Measurements from ENCODE around the gene REPIN1. TPM values are rescaled to one million over a fixed set of nuclear protein-coding genes. Genes with fewer than 3 reads are reported as not detected.

REPIN1 gene
- total RNA-seq, 1 experiment from 2014 or later: 174 TPM

- no peaks in the 10 kb centered on the region for H4K20me1 ChIP-seq (ENCODE audit: insufficient read depth)
- BruUV-seq (replicated peaks): no TSS peak
- TF ChIP-seq CTCF (conservative IDR thresholded peaks at IDR 0.05) (no peak), EZH2 (IDR thresholded peaks at IDR 0.05; ENCODE audit: low read depth) (no peak)
- no peaks in the 10 kb centered on the region for H3K79me2 ChIP-seq (ENCODE audit: low read depth)
- H3K36me3 ChIP-seq (ENCODE audit: low read depth): no peaks in the 10 kb centered on the region
- H3K4me2 ChIP-seq: no peak overlapping the region
- no peak overlapping the region for H3K27ac ChIP-seq
- DNase-seq: no peak
- ChIA-PET POLR2A (ENCODE audit: unreplicated experiment) (no interaction called here), CTCF (no interaction called here)
- no peaks in the 10 kb centered on the region for H3K27me3 ChIP-seq (ENCODE audit: insufficient read depth, low read depth)
- H3K4me3 ChIP-seq: no peak overlapping the region
- peaks cover 13% of the 10 kb centered on the region for H3K4me1 ChIP-seq (replicated peaks; ENCODE audit: insufficient read depth)
- no peak overlapping the region for H2AFZ ChIP-seq
- no peaks in the 10 kb centered on the region for H3K9me3 ChIP-seq (ENCODE audit: insufficient read depth, low read depth)
- no peaks in the 10 kb centered on the region for H3K9me2 ChIP-seq (ENCODE audit: insufficient read depth)
- peaks cover 8% of the 10 kb centered on the region for H3F3A ChIP-seq (ENCODE audit: insufficient read depth, low read depth)
- intact Hi-C loops (cut with micrococcal nuclease; ENCODE audit: unreplicated experiment): no loop called here
Observed at GRCh38 chr7:150361402-150361801, 7.2 kb upstream of the REPIN1 start.

GRCh38 chr7:150361807-150362621 lies 6.6 kb upstream of the REPIN1 start:
- no peaks in the 10 kb centered on the region for H3K79me2 ChIP-seq (ENCODE audit: low read depth)
- no peak for DNase-seq
- H3K4me2 ChIP-seq: no peak overlapping the region
- ChIA-PET CTCF (interaction anchor here (0.5 kb wide), 1 partner anchor 701 kb away, joined by 3 read pairs; no protein-coding TSS in a partner anchor), POLR2A (ENCODE audit: unreplicated experiment) (no interaction called here)
- no peaks in the 10 kb centered on the region for H3K27me3 ChIP-seq (ENCODE audit: insufficient read depth, low read depth)
- peaks cover 16% of the 10 kb centered on the region for H3K4me1 ChIP-seq (replicated peaks; ENCODE audit: insufficient read depth)
- H3K36me3 ChIP-seq (ENCODE audit: low read depth): no peaks in the 10 kb centered on the region
- no TSS peak for BruUV-seq (replicated peaks)
- no peak overlapping the region for H3K4me3 ChIP-seq
- H3K9me2 ChIP-seq (ENCODE audit: insufficient read depth): no peaks in the 10 kb centered on the region
- TF ChIP-seq CTCF (conservative IDR thresholded peaks at IDR 0.05) (no peak), EZH2 (IDR thresholded peaks at IDR 0.05; ENCODE audit: low read depth) (no peak)
- intact Hi-C loops (cut with micrococcal nuclease; ENCODE audit: unreplicated experiment): loop anchor here (2.0 kb wide), 2 partner anchors 17 to 43 kb away; partner anchors contain the start of gene ZNF775
- H3K9me3 ChIP-seq (ENCODE audit: insufficient read depth, low read depth): no peaks in the 10 kb centered on the region
- no peak overlapping the region for H2AFZ ChIP-seq
- H4K20me1 ChIP-seq (ENCODE audit: insufficient read depth): no peaks in the 10 kb centered on the region
- peaks cover 9% of the 10 kb centered on the region for H3F3A ChIP-seq (ENCODE audit: insufficient read depth, low read depth)
- no peak overlapping the region for H3K27ac ChIP-seq

- intact Hi-C loops (cut with micrococcal nuclease; ENCODE audit: unreplicated experiment): loop anchor here (2.0 kb wide), 2 partner anchors 15 to 41 kb away; partner anchors contain the start of gene ZNF775
- Histone ChIP-seq H4K20me1 (ENCODE audit: insufficient read depth) (no peaks in the 10 kb centered on the region), H3K36me3 (ENCODE audit: low read depth) (no peaks in the 10 kb centered on the region), H3K4me2 (no peak overlapping the region), H3K4me1 (replicated peaks; ENCODE audit: insufficient read depth) (peaks cover 25% of the 10 kb centered on the region), H3K27ac (no peak overlapping the region), H3F3A (ENCODE audit: insufficient read depth, low read depth) (peaks cover 23% of the 10 kb centered on the region), H3K79me2 (ENCODE audit: low read depth) (no peaks in the 10 kb centered on the region), H3K9me3 (ENCODE audit: insufficient read depth, low read depth) (no peaks in the 10 kb centered on the region), H3K4me3 (no peak overlapping the region), H3K9me2 (ENCODE audit: insufficient read depth) (no peaks in the 10 kb centered on the region), H3K27me3 (ENCODE audit: insufficient read depth, low read depth) (no peaks in the 10 kb centered on the region), H2AFZ (no peak overlapping the region)
- ChIA-PET CTCF (no interaction called here), POLR2A (ENCODE audit: unreplicated experiment) (no interaction called here)
- no peak for TF ChIP-seq CTCF (conservative IDR thresholded peaks at IDR 0.05)
- no peak for TF ChIP-seq EZH2 (IDR thresholded peaks at IDR 0.05; ENCODE audit: low read depth)
- BruUV-seq (replicated peaks): no TSS peak
- DNase-seq: peak; percentile 65 to 71
Observed at GRCh38 chr7:150363370-150363769, 5.3 kb upstream of the REPIN1 start.

Measured in PC-9 (cell line).